Spleen (tissue), 11 donors: ENCODE results near the gene CNN2. TPM values are rescaled to one million over a fixed set of nuclear protein-coding genes. Genes with fewer than 3 reads are reported as not detected.
A peak's percentile ranks its signal among the peaks of the same experiment; 100 is the strongest.

Experiments
- DNase-seq: peaks from one replicate; pipeline ENCODE4 v3.0.0-alpha.2; 2020
- H3K27ac ChIP-seq, 8 donors: fragments of 200-600 bp; sonication (generic) in 7 of 8; 1 replicate in 4 of 8; 2 replicates in 4 of 8; pipeline versions ENCODE4 v1.5.0 to v1.8.0; 2016 to 2021; ENCODE audit warnings: inconsistent platforms in 4 of 8, mild to moderate bottlenecking in 4 of 8, moderate library complexity in 1 of 8
- H3K27me3 ChIP-seq, 7 donors: fragments of 200-600 bp; sonication (generic) in 6 of 7; replicated peaks in 1 of 7; 1 replicate in 4 of 7; 2 replicates in 3 of 7; pipeline versions ENCODE4 v1.5.0 to v1.8.0; 2016 to 2021; ENCODE audit warnings: inconsistent platforms in 3 of 7, mild to moderate bottlenecking in 1 of 7
- H3K36me3 ChIP-seq, 6 donors: fragments of 200-600 bp; sonication (generic) in 5 of 6; 1 replicate in 4 of 6; 2 replicates in 2 of 6; pipeline versions ENCODE4 v1.5.0 to v1.8.0; 2016 to 2021; ENCODE audit warnings: inconsistent platforms in 2 of 6
- H3K4me1 ChIP-seq, 6 donors: fragments of 200-600 bp; sonication (generic) in 5 of 6; 1 replicate in 3 of 6; 2 replicates in 3 of 6; pipeline versions ENCODE4 v1.5.0 to v1.8.0; 2016 to 2021; ENCODE audit warnings: inconsistent platforms in 3 of 6
- H3K4me3 ChIP-seq, 8 donors: fragments of 200-600 bp; sonication (generic) in 7 of 8; 1 replicate in 4 of 8; 2 replicates in 4 of 8; pipeline versions ENCODE4 v1.5.0 to v1.8.0; 2016 to 2021; ENCODE audit warnings: inconsistent platforms in 4 of 8, mild to moderate bottlenecking in 4 of 8, moderate library complexity in 2 of 8
- H3K9me3 ChIP-seq, 8 donors: fragments of 200-600 bp; sonication (generic) in 7 of 8; 1 replicate in 4 of 8; 2 replicates in 4 of 8; pipeline versions ENCODE4 v1.5.0 to v1.8.0; 2016 to 2021; ENCODE audit warnings: inconsistent platforms in 4 of 8
- POLR2A ChIP-seq, 3 donors: fragments of 450-650 bp; IDR thresholded peaks; one replicate each; pipeline ENCODE4 v1.5.1; 2017; ENCODE audit warnings: antibody characterized with exemption in 3 of 3, mild to moderate bottlenecking in 1 of 3
- POLR2AphosphoS5 ChIP-seq, 3 donors: sonication (generic); formaldehyde crosslinking; IDR thresholded peaks; one replicate each; pipeline ENCODE4 v1.5.1; 2017; ENCODE audit warnings: antibody characterized with exemption in 3 of 3
- WGBS, 5 donors: extraction: QIAGEN DNeasy Blood & Tissue Kit in 3 of 5; methylation state at CpG; one replicate each; pipeline versions ENCODE4 v1.1.5 to v1.1.7; 2013 to 2018; 5-methylcytosine and 5-hydroxymethylcytosine counted together
- intact Hi-C: fragments of 100-400 bp; cut with DNase I; formaldehyde crosslinking; loops from one replicate; pipeline ENCODE4 v1.15.0; 2023; ENCODE audit warnings: low total_unique reads
- polyA plus RNA-seq, 3 donors: library from polyadenylated mRNA; stranded (reverse); fragments of 200-250 nt; gene quantifications; one replicate each; pipeline ENCODE4 v1.2.1, GENCODE V29; 2013
- total RNA-seq, 7 donors: library from RNA; depleted of rRNA in 3 of 7; stranded (reverse); fragments of >200 nt in 3 of 7; fragmentation: NEBNext Ultra II Directional in 4 of 7; extraction: Animal tissue kit (Norgen Biotek cat#: 25700) in 4 of 7; gene quantifications; one replicate each; pipeline versions ENCODE4 v1.1.0 to v1.2.1, GENCODE V29; 2016 to 2021
- TF ChIP-seq, protein P1 (sequence below), 11 experiments: fragments of 200-600 bp in 7 of 11; fragments of 450-650 bp in 4 of 11; sonication (generic) in 4 of 11; IDR thresholded peaks in 8 of 11; conservative IDR thresholded peaks in 3 of 11; 1 replicate in 7 of 11; 2 replicates in 4 of 11; pipeline versions ENCODE4 v1.4.0 to v1.8.0; 2016 to 2021; ENCODE audit warnings: antibody characterized with exemption in 11 of 11, inconsistent platforms in 4 of 11, mild to moderate bottlenecking in 1 of 11
- donor health status: healthy with polysubstance abuse.
- donor health status: DM: no; HTN: no; CAD: no; lungs with moderate emphysema.
- donor health status: DM: no; HTN: no; CAD: no.
- donor health status: Bipolar disorder and iron deficiency.
- donor health status: healthy.
- donor health status: DM: no; HTN: no; CAD: no.
- donor health status: DM: yes; HTN: yes; CAD: no.

Gene CNN2
- total and polyA plus RNA-seq, 10 donors = 102 to 296 (median 188) TPM

DNA sequence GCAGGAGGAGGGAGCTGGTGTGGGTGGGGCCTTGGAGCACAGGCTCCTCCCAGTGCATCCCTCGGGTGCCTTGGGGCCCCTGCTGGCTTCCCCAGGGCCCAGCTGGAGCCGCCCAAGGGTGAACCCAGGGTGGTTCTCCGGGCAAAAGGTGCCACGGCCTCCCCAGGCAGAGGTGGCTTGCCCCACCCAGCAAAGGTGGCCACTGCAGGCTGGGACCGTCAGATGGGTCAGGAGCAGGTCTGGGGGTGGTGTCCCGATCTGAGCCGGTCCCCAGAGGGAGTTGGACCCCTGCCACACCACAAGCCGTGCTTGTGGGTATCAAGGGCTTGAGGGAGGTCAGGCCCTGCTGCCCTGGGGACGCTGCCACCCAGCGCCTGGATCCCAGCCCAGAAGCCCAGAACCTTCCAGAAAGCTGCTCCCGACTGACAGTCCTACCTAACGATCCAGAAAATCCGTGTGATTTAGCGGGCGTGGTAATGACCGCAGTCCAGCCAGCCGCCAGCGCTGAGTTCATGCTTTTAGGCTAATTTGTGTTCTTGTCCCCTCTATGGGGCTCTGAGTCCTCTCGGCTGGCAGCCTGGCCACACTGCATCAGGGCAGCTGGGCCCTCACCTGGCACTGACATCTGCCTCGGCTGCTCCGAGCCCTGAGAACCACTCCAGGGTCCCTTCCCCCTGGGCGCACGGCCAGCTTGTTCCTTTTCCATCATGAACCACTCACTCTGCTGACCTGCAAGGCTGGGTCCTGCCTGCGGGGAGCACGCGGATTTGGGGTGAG is 31.2 kb upstream of the CNN2 start:
- Histone ChIP-seq H3K9me3 (no peaks in the 10 kb centered on the region), H3K4me1 (peaks cover 0 to 24% (median 18%) of the 10 kb centered on the region in 6 donors), H3K27me3 (peaks cover 0 to 59% (median 48%) of the 10 kb centered on the region in 7 donors), H3K27ac (no peak overlapping the region), H3K4me3 (no peak overlapping the region), H3K36me3 (peaks cover 0 to 51% (median 35%) of the 10 kb centered on the region in 6 donors)
- 78 to 84% (median 82%) methylated on average over 16 to 26 of the region's 26 CpGs for WGBS, 5 donors
- no peak for DNase-seq
- TF ChIP-seq POLR2A (IDR thresholded peaks at IDR 0.05) = no peak
- TF ChIP-seq POLR2AphosphoS5 (IDR thresholded peaks at IDR 0.05) = no peak
- intact Hi-C loops = no loop called here

DNA sequence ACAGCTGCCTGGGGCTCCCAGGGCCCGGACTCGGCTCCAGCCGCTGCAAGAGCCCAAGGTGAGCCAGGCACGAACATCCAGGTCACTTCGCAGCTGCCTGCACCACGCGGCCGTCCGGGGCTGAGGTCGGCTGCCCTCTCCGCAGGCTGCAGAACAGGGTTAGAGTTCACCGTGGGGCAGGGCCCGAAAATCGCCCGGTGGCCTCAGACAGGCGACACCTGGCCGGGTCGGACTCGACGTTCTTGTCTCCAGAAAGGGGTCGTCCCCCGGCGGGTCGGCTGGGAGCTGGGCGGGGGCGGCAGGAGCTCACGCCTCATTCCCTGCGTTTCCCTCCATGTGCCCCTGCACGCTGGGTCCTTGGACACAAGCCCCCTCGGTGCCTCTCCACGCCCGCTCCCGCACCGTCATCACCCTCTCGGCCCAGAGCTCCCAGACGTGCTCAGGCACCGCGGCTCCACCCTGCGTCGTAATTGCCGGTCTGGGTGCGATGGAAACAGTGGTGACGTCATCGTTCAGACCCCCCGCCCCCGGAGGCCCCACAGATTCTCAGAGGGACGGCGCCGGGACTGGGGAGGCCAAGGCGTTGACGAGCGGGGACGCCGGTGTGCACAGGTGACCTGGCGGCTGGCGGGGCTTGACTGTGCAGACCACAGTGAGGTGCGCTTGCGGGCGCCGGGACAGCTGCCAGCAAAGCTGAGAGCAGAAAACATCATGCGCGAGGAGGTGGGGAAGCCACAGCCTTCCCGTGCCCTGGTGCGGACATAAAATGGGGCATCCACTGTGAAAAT is 30.2 kb upstream of the CNN2 start:
- peak overlapping the region in 1 of 8 donors; percentile 30 for H3K27ac ChIP-seq
- peaks cover 0 to 41% (median 27%) of the 10 kb centered on the region in 6 donors for H3K36me3 ChIP-seq
- H3K27me3 ChIP-seq = peaks cover 0 to 70% (median 57%) of the 10 kb centered on the region in 7 donors
- H3K4me1 ChIP-seq = peaks cover 7 to 33% (median 26%) of the 10 kb centered on the region in 6 donors
- no peaks in the 10 kb centered on the region for H3K9me3 ChIP-seq
- TF ChIP-seq POLR2AphosphoS5 (IDR thresholded peaks at IDR 0.05) = peak; percentile 49 to 70 (median 51)
- TF ChIP-seq POLR2A (IDR thresholded peaks at IDR 0.05) = no peak
- DNase-seq = peak; percentile 86
- intact Hi-C loops = no loop called here
- 2 to 21% (median 17%) methylated on average over 21 to 64 of the region's 64 CpGs for WGBS, 5 donors
- H3K4me3 ChIP-seq = peak overlapping the region in 1 of 8 donors; percentile 49

DNA sequence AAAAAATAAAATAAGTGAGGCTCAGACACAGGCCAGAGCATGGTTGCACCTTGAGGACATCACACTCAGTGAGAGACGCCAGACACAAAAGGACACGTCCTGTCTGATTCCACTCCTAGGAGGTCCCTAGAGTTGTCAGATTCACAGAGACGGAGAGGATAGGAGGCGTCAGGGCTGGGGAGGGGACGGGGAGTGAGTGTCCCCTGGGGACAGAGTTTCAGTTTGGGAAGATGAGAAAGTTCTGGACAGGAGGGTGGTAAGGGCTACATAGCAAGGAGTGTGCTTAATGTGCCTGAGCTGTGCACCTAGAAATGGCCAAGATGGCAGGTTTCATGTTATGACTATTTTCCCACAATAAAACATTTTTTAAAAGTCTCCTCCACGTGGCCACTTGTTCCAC is 28.3 kb upstream of the CNN2 start:
- TF ChIP-seq POLR2AphosphoS5 (IDR thresholded peaks at IDR 0.05) (no peak), POLR2A (IDR thresholded peaks at IDR 0.05) (no peak)
- TF ChIP-seq, protein P1, sequence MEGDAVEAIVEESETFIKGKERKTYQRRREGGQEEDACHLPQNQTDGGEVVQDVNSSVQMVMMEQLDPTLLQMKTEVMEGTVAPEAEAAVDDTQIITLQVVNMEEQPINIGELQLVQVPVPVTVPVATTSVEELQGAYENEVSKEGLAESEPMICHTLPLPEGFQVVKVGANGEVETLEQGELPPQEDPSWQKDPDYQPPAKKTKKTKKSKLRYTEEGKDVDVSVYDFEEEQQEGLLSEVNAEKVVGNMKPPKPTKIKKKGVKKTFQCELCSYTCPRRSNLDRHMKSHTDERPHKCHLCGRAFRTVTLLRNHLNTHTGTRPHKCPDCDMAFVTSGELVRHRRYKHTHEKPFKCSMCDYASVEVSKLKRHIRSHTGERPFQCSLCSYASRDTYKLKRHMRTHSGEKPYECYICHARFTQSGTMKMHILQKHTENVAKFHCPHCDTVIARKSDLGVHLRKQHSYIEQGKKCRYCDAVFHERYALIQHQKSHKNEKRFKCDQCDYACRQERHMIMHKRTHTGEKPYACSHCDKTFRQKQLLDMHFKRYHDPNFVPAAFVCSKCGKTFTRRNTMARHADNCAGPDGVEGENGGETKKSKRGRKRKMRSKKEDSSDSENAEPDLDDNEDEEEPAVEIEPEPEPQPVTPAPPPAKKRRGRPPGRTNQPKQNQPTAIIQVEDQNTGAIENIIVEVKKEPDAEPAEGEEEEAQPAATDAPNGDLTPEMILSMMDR (IDR thresholded peaks at IDR 0.05 in 8 of 11, conservative IDR thresholded peaks at IDR 0.05 in 3 of 11) = no peak
- DNase-seq = no peak
- 38 to 50% (median 46%) methylated on average over 6 of the region's 6 CpGs for WGBS, 5 donors
- Histone ChIP-seq H3K27me3 (peaks cover 0 to 88% (median 70%) of the 10 kb centered on the region in 7 donors), H3K4me1 (peaks cover 11 to 41% (median 33%) of the 10 kb centered on the region in 6 donors), H3K27ac (no peak overlapping the region), H3K36me3 (peaks cover 0 to 26% (median 15%) of the 10 kb centered on the region in 6 donors), H3K4me3 (no peak overlapping the region), H3K9me3 (no peaks in the 10 kb centered on the region)
- intact Hi-C loops = no loop called here

DNA sequence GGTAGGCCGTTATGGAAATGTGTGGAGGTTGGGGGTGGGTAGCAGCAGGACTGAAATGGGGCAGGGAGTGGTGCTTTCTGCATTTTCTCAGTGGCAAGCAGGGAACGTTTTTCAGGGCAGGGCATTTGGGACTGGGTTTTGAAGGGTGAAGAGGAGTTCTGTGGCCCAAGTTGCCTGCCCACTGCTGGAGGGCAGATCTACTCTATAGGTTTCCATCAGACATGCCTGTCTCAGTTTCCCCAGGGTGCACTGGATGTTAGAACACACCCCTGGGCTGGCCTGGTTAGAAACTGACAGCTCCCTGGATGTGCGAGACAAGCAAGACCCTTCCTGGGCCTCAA is 27.1 kb upstream of the CNN2 start:
- intact Hi-C loops = no loop called here
- Histone ChIP-seq H3K27me3 (peaks cover 0 to 100% (median 70%) of the 10 kb centered on the region in 7 donors), H3K9me3 (no peaks in the 10 kb centered on the region), H3K4me3 (no peak overlapping the region), H3K27ac (no peak overlapping the region), H3K36me3 (peaks cover 0 to 13% (median 5%) of the 10 kb centered on the region in 6 donors), H3K4me1 (peaks cover 11 to 41% (median 33%) of the 10 kb centered on the region in 6 donors)
- no peak for DNase-seq
- TF ChIP-seq POLR2A (IDR thresholded peaks at IDR 0.05) = no peak
- TF ChIP-seq POLR2AphosphoS5 (IDR thresholded peaks at IDR 0.05) = no peak
- TF ChIP-seq, protein P1 (IDR thresholded peaks at IDR 0.05 in 8 of 11, conservative IDR thresholded peaks at IDR 0.05 in 3 of 11) = no peak
- 55 to 76% (median 57%) methylated on average over 3 of the region's 3 CpGs for WGBS, 5 donors
